Colonic mucosa (tissue), 4 donors: ENCODE results near the gene DDX3X. TPM values are rescaled to one million over a fixed set of nuclear protein-coding genes. Genes with fewer than 3 reads are reported as not detected.
"Not testable (repeated sequence)": the region's sequence is repeated elsewhere in the genome, so short reads cannot be mapped to it uniquely, and the experiment has no call there.

Experiments used
- DNase-seq: peaks from one replicate; pipeline ENCODE4 v3.0.0-alpha.2; 2020
- H3K27ac ChIP-seq: fragments of 200-600 bp; one replicate; pipeline ENCODE4 v1.8.0; 2021
- H3K27me3 ChIP-seq: fragments of 200-600 bp; one replicate; pipeline ENCODE4 v1.8.0; 2021
- H3K36me3 ChIP-seq: fragments of 200-600 bp; one replicate; pipeline ENCODE4 v1.8.0; 2021
- H3K4me1 ChIP-seq: fragments of 200-600 bp; one replicate; pipeline ENCODE4 v1.8.0; 2021; ENCODE audit warnings: mild to moderate bottlenecking
- H3K4me3 ChIP-seq: fragments of 200-600 bp; one replicate; pipeline ENCODE4 v1.8.0; 2021
- H3K9ac ChIP-seq, 2 donors: one replicate each; pipeline ENCODE4 v1.7.0; 2013; ENCODE audit warnings: control low read depth in 2 of 2, low read depth in 2 of 2, low read length in 2 of 2
- H3K9me3 ChIP-seq: fragments of 200-600 bp; one replicate; pipeline ENCODE4 v1.8.0; 2021
- intact Hi-C: fragments of 100-400 bp; cut with DNase I; formaldehyde crosslinking; loops from one replicate; pipeline ENCODE4 v1.14.1; 2022
- total RNA-seq, 2 donors: library from RNA; stranded (reverse); fragmentation: NEBNext Ultra II Directional in 1 of 2; extraction: Animal tissue kit (Norgen Biotek cat#: 25700) in 1 of 2; gene quantifications; one replicate each; pipeline ENCODE4 v1.2.1, GENCODE V29; 2021
- TF ChIP-seq, protein P1 (sequence below): fragments of 200-600 bp; IDR thresholded peaks from one replicate; pipeline ENCODE4 v1.8.0; 2022; ENCODE audit warnings: antibody characterized with exemption, mild to moderate bottlenecking
- donor health status: healthy.
- donor health status: DM: no; HTN: no; CAD: no.
- donor health status: DM: no; HTN: no; CAD: no.

The DDX3X gene
- total RNA-seq, 2 donors from 2014 or later = 192 to 318 TPM

DNA sequence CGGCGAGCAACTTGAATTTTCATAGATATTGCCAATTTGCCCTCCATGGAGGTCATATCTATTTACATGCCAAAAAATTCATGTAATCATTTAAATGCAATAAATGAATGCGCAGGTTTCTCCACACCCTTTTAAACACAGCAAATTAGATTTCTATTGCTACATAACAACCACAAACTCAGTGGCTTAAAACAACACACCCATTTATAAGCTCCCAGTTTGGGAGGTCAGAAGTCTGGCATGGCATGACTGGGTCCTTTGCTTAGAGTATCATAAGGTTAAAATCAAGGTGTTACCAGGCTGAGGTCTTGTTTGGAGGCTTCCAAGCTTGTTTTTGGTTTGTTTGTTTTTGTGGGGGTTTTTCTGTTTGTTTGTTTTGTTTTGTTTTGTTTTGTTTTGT is 63.3 kb downstream of the DDX3X start:
- Histone ChIP-seq H3K27me3 (no peaks in the 10 kb centered on the region), H3K9ac (no peak overlapping the region), H3K36me3 (no peaks in the 10 kb centered on the region), H3K4me3 (no peak overlapping the region), H3K4me1 (no peaks in the 10 kb centered on the region), H3K27ac (no peak overlapping the region), H3K9me3 (no peaks in the 10 kb centered on the region)
- TF ChIP-seq, protein P1, sequence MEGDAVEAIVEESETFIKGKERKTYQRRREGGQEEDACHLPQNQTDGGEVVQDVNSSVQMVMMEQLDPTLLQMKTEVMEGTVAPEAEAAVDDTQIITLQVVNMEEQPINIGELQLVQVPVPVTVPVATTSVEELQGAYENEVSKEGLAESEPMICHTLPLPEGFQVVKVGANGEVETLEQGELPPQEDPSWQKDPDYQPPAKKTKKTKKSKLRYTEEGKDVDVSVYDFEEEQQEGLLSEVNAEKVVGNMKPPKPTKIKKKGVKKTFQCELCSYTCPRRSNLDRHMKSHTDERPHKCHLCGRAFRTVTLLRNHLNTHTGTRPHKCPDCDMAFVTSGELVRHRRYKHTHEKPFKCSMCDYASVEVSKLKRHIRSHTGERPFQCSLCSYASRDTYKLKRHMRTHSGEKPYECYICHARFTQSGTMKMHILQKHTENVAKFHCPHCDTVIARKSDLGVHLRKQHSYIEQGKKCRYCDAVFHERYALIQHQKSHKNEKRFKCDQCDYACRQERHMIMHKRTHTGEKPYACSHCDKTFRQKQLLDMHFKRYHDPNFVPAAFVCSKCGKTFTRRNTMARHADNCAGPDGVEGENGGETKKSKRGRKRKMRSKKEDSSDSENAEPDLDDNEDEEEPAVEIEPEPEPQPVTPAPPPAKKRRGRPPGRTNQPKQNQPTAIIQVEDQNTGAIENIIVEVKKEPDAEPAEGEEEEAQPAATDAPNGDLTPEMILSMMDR = no peak
- DNase-seq = no peak
- intact Hi-C loops = no loop called here

DNA sequence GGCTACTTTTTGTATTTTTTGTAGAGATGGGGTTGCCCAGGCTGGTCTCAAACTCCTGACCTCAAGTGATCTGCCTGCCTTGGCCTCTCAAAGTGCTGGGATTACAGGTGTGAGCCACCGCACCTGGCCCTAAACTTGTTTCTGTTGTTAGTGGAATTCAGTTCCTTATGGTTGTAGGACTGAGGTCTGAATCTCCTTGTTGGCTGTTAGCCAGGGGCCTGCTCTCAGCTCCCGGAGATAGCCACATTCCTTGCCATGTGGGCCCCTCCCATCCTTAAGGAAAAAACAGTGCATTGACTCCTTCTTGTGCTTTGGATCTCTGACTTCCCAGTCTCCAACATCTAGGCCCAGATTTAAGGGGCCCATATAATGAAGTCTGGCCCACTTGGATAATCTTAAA is 63.8 kb downstream of the DDX3X start:
- DNase-seq = no peak
- Histone ChIP-seq H3K27ac (no peak overlapping the region), H3K27me3 (no peaks in the 10 kb centered on the region), H3K9me3 (no peaks in the 10 kb centered on the region), H3K9ac (no peak overlapping the region), H3K36me3 (no peaks in the 10 kb centered on the region), H3K4me3 (no peak overlapping the region), H3K4me1 (no peaks in the 10 kb centered on the region)
- TF ChIP-seq, protein P1 = no peak
- intact Hi-C loops = no loop called here

DNA sequence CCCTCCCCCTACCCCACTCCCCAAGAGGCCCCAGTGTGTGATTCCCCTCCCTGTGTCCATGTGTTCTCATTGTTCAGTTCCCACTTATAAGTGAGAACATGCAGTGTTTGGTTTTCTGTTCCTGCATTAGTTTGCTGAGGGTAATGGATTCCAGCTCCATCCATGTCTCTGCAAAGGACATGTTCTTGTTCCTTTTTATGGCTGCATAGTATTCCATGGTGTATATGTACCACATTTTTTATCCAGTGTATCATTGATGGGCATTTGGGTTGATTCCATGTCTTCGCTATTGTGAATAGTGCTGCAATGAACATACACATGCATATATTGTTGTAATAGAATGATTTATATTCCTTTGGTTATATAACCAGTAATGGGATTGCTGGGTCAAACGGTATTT is 68.6 kb downstream of the DDX3X start:
- H3K27me3 ChIP-seq, H3K36me3 ChIP-seq, H3K4me3 ChIP-seq, H3K4me1 ChIP-seq, intact Hi-C loops, H3K9me3 ChIP-seq, H3K27ac ChIP-seq, DNase-seq, H3K9ac ChIP-seq: not testable (repeated sequence)

DNA sequence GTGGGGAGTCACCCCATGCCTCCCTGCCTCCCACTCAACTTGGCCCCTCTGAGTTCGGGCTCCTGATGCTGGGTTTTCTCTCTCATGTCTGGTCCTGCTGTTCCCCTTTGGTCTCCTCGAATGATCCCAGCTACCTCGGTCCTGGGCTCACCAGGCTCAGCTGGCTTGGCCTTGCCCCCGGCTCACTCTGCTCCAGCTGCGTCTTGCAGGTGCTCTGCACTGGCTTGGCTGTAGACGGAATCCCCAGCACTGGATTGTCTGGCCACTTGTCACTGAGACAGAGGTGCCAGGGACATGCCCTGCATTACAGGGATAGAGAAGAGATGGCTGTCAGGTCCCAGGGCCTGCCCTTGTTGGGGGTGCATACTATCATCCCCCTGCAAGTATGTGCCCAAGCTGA is 71.6 kb downstream of the DDX3X start:
- H3K9ac ChIP-seq = no peak overlapping the region
- intact Hi-C loops = no loop called here
- DNase-seq = no peak
- H3K27me3 ChIP-seq = peaks cover 5% of the 10 kb centered on the region
- no peaks in the 10 kb centered on the region for H3K4me1 ChIP-seq
- H3K9me3 ChIP-seq = no peaks in the 10 kb centered on the region
- no peaks in the 10 kb centered on the region for H3K36me3 ChIP-seq
- H3K27ac ChIP-seq = no peak overlapping the region
- TF ChIP-seq, protein P1 = no peak
- no peak overlapping the region for H3K4me3 ChIP-seq

DNA sequence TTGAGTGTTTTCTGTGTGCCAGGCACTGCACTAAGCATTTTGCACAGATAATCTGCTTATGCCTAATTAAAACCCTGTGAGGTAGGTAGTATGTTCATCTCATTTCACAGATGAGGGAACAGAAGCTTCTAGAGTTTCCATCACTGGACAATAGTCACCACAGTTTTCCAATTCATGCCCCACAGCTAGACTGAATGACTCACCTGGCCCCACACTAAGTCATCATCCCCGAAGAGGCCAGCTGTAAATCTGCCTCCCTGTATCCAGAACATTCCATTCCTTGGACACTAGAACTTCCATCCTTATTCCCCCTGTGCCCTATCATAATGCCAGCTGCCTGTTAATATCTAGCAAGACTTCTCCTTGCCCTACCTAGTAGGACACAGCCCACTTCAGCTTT is 72.2 kb downstream of the DDX3X start:
- Histone ChIP-seq H3K9me3 (no peaks in the 10 kb centered on the region), H3K4me3 (no peak overlapping the region), H3K27me3 (peaks cover 5% of the 10 kb centered on the region), H3K9ac (no peak overlapping the region), H3K4me1 (no peaks in the 10 kb centered on the region), H3K27ac (no peak overlapping the region), H3K36me3 (no peaks in the 10 kb centered on the region)
- intact Hi-C loops = no loop called here
- TF ChIP-seq, protein P1 = no peak
- DNase-seq = no peak

DNA sequence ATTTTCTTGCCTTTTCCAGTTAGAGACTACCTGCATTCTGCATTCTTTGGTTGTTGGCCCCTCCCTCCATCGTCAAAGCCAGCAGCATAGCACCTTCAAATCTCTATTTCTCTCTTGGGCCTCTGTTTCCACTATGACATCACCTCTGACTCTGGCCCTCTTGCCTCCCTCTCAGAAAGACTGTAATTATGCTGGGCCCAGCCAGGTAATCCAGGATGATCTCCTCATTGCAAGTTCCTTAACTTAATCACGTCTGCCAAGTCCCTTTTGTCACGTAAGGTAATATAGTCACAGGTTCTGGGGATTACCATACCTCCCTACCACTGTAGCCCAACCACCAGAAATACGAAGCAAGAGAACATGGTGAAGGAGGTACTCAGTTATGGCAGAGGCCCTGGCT is 73.9 kb downstream of the DDX3X start:
- H3K27me3 ChIP-seq = peaks cover 5% of the 10 kb centered on the region
- no peak overlapping the region for H3K4me3 ChIP-seq
- no peak for DNase-seq
- no peaks in the 10 kb centered on the region for H3K36me3 ChIP-seq
- intact Hi-C loops = no loop called here
- TF ChIP-seq, protein P1 = no peak
- no peaks in the 10 kb centered on the region for H3K4me1 ChIP-seq
- no peak overlapping the region for H3K27ac ChIP-seq
- H3K9ac ChIP-seq = no peak overlapping the region
- no peaks in the 10 kb centered on the region for H3K9me3 ChIP-seq
